GM18868 (cell line): Measurements from ENCODE around the gene ZNF711.
"Not testable (repeated sequence)": the region's sequence is repeated elsewhere in the genome, so short reads cannot be mapped to it uniquely, and the experiment has no call there.

Experiments used
- ATAC-seq: cut with Tn5 transposase; IDR thresholded peaks from one replicate; pipeline ENCODE4 v1.9.1; 2021; ENCODE audit warnings: mild to moderate bottlenecking, moderate library complexity; ENCODE audit not compliant: unreplicated experiment

The ZNF711 gene

DNA sequence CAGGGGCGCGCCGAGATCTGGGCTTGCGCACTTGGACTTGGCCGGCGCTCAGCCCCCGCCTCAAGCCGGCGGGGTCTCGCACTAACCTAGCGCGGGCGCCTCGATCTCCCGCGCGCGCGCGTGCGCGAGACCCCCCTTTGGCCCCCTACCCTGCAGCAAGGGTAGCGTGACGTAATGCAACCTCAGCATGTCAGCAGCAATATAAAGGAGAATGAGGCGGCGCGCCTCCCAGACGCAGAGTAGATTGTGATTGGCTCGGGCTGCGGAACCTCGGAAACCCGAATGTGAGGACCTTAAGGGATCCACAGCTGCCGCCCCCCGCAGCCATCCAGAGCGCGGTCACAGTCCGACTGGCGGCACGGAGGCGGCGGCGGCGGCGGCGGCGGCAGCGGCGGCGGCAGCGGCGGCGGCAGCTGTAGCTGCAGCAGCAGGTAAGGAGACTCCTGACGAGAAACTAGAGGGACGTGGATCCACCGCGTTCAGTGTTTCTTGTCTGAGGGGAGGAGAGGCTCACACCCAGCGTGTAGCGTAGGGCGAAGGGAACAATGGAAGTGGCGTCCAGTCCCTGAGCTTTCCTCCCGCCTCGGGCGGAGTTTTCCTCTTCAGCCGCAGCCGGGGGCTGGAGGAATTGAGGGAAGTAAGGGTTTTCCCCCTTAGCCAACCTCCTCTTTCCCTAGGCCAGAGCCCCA lies at the start of gene ZNF711, which contains the start of gene SATL1:
Gene ZNF711, plus strand, starts transcription at position 231 of the 689 bp plus-strand sequence. CDS start 3,582 bp downstream, outside the sequence.
Gene SATL1, minus strand, starts transcription at position 19 of the 689 bp plus-strand sequence. CDS start 134,811 bp downstream, outside the sequence.
- peak; percentile 76 for ATAC-seq

DNA sequence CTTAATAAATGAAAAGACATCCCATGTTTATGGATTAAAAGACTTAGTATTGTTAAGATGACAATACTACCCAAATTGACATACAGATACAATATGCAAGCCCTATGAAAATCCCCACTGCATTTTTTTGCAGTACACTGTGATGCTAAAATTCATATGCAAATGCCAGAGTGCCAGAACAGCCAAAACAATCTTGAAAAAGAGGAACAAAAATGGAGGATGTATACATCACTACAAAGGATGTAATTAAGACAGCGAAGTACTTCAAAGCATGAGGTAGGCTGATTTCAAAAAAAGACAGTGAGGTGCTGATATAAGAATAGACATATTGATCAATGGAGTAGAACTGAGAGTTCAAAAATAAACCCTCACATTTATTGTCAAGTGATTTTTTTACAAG lies 47.5 kb upstream of the ZNF711 start:
- ATAC-seq, result no peak

DNA sequence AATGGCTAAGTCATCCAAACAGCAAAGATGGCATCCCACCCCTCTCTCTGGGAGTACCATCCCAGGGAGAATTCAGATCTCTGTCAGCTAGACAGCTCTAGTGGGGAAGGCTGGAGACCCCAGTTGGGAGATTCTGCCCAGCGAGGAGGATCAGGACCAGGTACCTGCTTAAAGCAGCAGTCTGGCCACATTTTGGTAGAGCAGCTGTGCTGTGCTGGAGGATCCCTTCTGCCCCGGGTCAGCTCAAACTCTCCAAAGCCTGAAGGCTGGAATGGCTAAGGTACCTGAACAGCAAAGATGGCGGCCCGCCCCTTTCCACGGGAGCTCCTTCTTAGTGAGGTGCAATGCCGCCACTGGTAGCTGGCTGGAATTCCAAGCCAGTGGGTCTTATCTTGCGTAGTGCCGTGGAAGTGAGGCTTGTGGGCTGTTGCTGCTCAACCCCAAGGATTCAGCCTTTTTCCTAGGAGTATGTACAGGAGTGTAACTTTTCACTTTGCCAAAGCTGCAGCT lies 40.3 kb upstream of the ZNF711 start:
- no peak for ATAC-seq

DNA sequence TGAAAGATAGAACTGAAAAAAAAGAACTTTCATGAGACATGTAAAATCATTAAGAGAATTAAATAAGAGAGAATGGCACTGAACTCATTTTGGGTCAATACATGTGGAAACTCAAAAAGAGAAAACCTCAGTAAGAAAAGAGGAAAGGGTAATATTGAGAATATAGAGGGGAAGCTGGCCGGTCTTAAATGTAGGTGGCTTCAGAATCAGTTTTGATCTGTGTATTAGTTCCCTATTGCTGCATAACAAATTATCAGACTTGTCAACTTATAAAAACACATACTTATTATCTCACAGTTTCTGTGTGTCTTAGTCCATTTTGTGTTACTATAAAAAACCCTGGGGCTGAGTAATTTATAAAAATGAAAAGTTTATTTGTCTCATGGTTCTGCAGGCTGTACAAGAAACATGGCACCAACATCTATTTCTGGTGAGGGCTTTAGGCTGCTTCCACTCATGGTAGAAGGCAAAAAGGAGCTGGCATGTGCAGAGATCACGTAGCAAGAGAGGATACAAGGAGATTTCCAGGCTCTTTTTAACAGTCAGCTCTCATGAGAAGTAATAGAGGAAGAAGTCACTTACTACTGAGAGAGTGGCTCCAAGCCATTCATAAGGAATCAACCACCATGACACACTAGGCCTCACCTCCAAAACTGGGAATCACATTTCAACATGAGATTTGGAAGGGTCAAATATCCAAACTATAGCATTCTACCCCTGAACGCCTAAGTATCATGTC lies 29.8 kb upstream of the ZNF711 start:
- no peak for ATAC-seq

DNA sequence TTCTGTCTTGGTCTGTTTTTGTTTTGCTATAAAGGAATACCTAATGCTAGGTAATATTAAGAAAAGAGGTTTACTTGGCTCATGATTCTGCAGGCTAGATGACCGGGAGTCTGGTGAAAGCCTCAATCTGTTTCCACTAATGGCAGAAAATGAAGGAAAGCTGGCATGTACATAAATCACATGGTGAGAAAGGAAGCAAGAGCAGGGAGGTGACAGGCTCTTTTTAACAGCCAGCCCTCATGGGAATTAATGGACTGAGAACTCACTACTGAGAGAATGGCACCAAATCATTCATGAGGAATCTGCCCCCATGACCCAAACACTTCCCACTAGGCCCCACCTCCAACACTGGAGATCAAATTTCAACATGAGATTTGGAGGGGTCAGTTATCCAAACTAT lies 27.8 kb upstream of the ZNF711 start:
- no peak for ATAC-seq

DNA sequence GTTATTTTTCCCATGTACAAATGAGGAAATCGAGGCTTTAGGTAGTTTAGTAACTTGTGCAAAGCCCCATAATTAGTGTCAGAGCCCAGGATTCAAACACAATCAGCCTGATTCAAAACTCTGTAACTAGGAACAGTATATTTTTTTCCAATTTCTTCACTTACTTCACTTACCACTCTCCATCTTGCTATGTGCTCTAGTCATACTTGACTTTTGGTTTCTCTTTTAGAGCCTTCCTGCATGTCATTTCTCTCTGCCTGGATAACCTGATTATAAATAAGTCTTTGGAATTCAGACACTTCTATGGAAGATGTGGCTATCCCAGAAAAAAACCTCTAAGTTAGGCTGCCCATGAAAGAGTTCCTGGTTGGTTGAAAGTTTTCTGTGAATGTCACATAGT lies 22.4 kb upstream of the ZNF711 start:
- ATAC-seq, result no peak

DNA sequence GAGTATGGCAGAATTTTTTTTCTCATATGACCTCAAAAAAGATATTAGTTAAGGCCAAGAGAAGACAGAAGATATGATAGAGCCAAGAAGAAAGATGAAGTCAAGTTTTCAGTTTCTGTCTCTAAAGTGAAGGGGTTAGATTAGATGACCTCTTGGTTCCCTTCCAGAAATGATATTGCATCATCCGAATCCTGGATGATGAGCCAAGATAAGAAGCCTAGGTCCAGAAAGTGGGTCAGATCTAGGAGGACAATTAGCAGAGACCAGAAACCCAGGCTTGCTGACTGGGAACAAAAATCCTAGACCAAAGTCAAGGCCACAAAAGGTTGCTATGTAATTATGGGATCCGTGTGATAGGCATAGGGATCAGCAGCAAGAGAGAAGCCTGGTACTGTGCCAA lies 20.4 kb upstream of the ZNF711 start:
- ATAC-seq, result no peak

DNA sequence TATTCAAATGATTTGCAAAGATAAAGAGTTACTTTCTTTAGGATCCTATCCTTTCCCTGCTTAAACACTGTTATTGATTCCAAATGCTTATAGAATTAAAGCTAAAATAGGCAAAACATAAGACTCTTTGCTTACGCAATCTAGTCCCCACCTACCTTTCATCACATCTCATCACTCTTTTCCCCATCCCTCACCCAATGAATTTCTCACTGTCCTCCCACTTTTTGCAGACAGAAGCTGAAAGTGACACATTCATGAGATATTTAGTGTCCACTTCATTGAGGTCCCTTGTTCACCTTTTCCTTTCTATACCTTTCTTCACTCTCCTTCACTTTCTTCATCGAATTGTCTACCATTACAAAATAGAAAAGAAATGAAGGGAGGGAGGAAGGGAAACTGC lies 636 bp upstream of the ZNF711 start:
- ATAC-seq, result no peak

DNA sequence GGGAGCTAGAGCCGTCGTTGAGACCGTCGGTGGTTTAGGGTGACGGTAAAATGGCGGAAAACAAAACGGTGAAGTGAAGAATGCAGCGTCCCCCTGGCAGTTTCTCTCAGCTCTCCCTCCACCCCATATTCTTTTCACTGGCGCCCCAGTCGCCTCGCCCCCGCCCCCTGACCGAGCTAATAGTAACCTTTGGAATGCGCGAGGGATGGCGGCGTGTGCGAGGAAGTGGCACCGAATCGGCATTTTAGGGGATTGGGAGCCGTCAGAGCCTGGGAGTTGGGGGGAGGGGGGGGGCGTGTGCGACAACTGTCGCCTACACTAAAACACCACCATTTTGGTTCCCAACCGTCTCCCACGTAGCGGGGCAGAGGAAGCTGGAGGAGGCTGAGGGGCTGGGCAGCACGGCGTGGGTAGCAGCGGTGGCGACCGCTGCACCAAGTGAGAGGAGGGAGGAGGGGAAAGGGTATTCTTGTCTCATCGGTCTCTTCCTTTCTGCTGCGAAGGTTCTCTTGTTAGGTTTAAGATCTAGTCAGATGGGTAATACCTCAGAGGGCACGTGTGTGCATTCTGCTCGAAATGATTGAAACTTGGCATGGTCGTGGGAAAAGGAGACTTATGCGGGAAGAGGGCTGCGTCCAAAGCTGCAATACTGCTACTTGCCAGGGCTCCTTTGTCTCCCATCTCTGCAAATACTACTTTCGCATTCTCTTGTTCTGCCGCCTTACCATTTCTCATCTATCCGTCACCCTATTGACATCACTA lies 840 bp downstream of the ZNF711 start:
- peak; percentile 54 for ATAC-seq

DNA sequence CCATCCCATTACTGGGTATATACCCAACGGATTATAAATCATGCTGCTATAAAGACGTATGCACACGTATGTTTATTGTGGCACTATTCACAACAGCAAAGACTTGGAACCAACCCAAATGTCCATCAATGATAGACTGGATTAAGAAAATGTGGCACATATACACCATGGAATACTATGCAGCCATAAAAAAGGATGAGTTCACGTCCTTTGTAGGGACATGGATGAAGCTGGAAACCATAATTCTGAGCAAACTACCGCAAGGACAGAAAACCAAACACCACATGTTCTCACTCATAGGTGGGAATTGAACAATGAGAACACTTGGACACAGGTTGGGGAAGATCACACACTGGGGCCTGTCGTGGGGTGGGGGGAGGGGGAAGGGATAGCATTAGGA lies 41.5 kb downstream of the ZNF711 start:
- ATAC-seq, result not testable (repeated sequence)

DNA sequence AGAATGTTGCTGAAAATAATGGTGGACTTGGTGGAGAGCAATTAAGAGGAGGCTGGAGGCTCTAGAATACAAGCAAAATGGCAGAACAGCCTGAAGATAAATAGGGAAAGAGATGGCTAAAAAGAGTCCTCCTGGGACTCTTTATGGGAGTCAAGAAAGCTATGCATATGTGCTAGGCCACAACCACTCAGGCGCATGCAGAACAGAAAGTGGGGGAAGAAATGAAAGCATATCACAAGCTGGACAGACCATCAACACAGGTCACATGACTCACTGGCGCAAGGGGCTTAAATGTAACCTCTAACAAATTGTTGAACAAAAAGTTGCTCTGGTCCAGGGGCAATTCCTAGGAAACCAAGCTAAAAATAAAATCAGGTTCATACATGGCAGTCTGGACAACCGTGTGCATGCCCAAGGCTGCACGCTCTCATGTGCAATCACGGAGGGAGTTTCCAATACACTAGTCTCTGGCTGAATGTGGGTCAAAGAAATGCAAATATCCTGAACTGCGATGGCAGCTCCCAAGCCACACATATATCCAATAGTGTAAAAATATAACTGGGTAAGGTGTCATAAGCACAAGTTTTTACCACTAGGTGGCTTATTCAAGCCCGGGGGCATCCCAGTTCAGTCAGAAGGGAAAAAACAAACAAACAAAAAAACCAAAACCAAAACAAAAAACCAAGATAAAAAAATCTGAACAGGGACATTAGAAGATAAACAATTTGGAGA lies 45.4 kb downstream of the ZNF711 start:
- ATAC-seq, result peak; percentile 82

DNA sequence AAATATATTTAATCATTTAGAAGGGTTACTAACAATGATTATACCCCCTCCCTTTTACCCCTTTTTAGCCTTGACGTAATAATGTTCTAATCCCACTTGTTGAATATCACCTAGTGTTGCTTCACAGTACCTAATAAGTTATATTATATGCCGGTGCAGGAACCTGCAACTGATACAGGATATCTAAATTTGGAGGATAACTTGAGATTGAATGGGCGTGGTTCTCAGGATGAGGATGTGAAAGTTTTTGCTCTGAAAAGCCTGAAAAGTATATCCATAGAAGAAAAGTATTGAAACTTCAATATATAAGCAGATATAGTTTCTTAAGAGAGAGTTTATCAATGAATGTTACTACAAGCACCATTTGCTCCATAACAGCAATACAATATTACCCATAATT lies 59.8 kb downstream of the ZNF711 start:
- peak; percentile 80 for ATAC-seq

DNA sequence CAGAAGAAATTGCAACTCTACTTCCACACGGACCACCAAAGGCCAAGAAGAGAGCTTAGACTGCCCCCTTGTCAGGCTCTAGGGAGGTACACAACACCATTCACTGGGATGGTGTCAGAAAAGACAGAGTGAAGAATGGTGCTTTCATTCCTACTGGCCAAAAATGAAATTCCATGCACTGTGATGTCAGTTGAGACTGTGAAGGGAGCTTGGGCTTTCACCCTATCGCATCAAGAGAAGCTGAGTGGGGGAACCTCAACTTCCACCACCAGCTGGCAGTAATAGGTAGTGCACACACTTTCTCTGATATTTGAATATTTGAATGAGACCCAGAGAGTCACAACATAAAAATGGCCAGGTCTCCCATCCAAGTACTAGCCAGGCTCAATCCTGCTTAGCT lies 65.9 kb downstream of the ZNF711 start:
- no peak for ATAC-seq

DNA sequence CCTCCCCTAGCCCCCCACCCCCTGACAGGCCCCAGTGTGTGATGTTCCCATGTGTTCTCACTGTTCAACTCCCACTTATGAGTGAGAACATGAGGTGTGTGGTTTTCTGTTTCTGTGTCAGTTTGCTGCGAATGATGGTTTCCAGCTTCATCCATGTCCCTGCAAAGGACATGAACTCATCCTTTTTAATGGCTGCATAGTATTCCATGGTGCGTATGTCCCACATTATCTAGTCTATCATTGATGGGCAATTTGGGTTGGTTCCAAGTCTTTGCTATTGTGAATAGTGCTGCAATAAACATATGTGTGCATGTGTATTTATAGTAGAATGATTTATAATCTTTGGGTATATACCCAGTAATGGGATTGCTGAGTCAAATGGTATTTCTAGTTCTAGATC lies 67.6 kb downstream of the ZNF711 start:
- ATAC-seq, result not testable (repeated sequence)
